SK-N-MC (cell line): ENCODE measurements around the gene CAPN5.

ENCODE experiments used
- EZH2 ChIP-seq: fragments of 200-600 bp; sonication (generic); IDR thresholded peaks from one replicate; pipeline ENCODE4 v1.6.1; 2017; ENCODE audit warnings: antibody characterized with exemption
- FOXP2 ChIP-seq: optimal IDR thresholded peaks from 2 replicates; pipeline ENCODE3; 2011; ENCODE audit warnings: mild to moderate bottlenecking, moderate library complexity; ENCODE audit not compliant: insufficient read depth; ENCODE audit errors: extremely low read length, control extremely low read depth
- POLR2AphosphoS5 ChIP-seq: IDR thresholded peaks from 2 replicates; pipeline ENCODE4 v1.6.1; 2012; ENCODE audit warnings: mild to moderate bottlenecking, low read depth, low read length, borderline replicate concordance

DNA sequence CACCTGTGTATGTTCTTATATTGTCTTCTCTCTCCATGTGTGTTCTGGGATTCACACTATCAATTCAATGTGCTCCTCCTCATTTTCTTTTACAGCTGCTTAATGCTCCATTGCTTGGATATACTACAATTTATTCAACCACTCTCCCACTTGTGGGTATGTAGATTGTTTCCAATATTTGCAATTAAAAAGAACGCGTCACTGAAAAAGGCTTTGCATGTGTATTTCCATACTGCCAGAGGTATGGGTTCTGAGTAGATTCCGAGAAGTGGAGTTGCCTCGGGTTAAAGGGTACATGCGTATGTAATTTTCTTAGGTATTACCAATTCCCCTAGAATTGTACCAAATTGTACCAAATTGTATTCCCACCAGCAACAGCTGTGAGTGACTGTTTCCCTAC, 7.0 kb upstream of the CAPN5 start:
- no peak for TF ChIP-seq EZH2
- no peak for TF ChIP-seq POLR2AphosphoS5
- TF ChIP-seq FOXP2, result no peak
